Breast epithelium (tissue), 4 donors: ENCODE data around the gene OR2B6. TPM values are rescaled to one million over a fixed set of nuclear protein-coding genes. Genes with fewer than 3 reads are reported as not detected.

Experiments
- DNase-seq, 2 donors: peaks; one replicate each; pipeline ENCODE4 v3.0.0-alpha.2; 2019; ENCODE audit warnings: low spot score in 2 of 2
- H3K27ac ChIP-seq, 2 donors: fragments of 200-600 bp; sonication (generic) in 1 of 2; one replicate each; pipeline ENCODE4 v1.5.1; 2016 to 2019; ENCODE audit warnings: mild to moderate bottlenecking in 1 of 2
- H3K27me3 ChIP-seq, 2 donors: fragments of 200-600 bp; sonication (generic) in 1 of 2; one replicate each; pipeline versions ENCODE4 v1.5.1 to v1.6.0; 2017 to 2019; ENCODE audit warnings: control low read depth in 1 of 2, mild to moderate bottlenecking in 1 of 2
- H3K36me3 ChIP-seq: fragments of 200-600 bp; one replicate; pipeline ENCODE4 v1.5.1; 2019
- H3K4me1 ChIP-seq, 2 donors: fragments of 200-600 bp; sonication (generic); one replicate each; pipeline ENCODE4 v1.5.1; 2016 to 2019; ENCODE audit warnings: control low read depth in 1 of 2
- H3K4me3 ChIP-seq, 3 donors: fragments of 200-600 bp; sonication (generic); 1 replicate in 2 of 3; 2 replicates in 1 of 3; pipeline ENCODE4 v1.5.1; 2016 to 2019; ENCODE audit warnings: mild to moderate bottlenecking in 3 of 3, moderate library complexity in 2 of 3
- H3K9me3 ChIP-seq, 2 donors: fragments of 200-600 bp; sonication (generic) in 1 of 2; one replicate each; pipeline ENCODE4 v1.5.1; 2016 to 2019; ENCODE audit warnings: control low read depth in 1 of 2
- CTCF ChIP-seq, 3 donors: fragments of 450-650 bp; IDR thresholded peaks; one replicate each; pipeline ENCODE4 v1.5.1; 2016 to 2017; ENCODE audit warnings: antibody characterized with exemption in 3 of 3, mild to moderate bottlenecking in 3 of 3, moderate library complexity in 3 of 3
- POLR2A ChIP-seq: fragments of 450-650 bp; IDR thresholded peaks from one replicate; pipeline ENCODE4 v1.6.1; 2016; ENCODE audit warnings: antibody characterized with exemption, mild to moderate bottlenecking, moderate library complexity
- POLR2AphosphoS5 ChIP-seq, 3 donors: sonication (generic); formaldehyde crosslinking; IDR thresholded peaks; one replicate each; pipeline ENCODE4 v1.6.1; 2017; ENCODE audit warnings: antibody characterized with exemption in 3 of 3
- intact Hi-C: fragments of 100-400 bp; cut with DNase I; formaldehyde crosslinking; loops from one replicate; pipeline ENCODE4 v1.15.1; 2023; ENCODE audit warnings: low total_unique reads
- total RNA-seq, 3 donors: library from RNA; depleted of rRNA; stranded (reverse); fragments of >200 nt; gene quantifications; one replicate each; pipeline ENCODE4 v1.1.0, GENCODE V29; 2016

Gene OR2B6
- total RNA-seq, 3 donors from 2014 or later, result not detected

- DNase-seq, result no peak
- no peaks in the 10 kb centered on the region for H3K4me1 ChIP-seq
- peaks cover 0 to 5% of the 10 kb centered on the region in 2 donors for H3K27me3 ChIP-seq
- H3K4me3 ChIP-seq, result no peak overlapping the region
- H3K27ac ChIP-seq, result no peak overlapping the region
- no peaks in the 10 kb centered on the region for H3K36me3 ChIP-seq
- intact Hi-C loops, result no loop called here
- no peaks in the 10 kb centered on the region for H3K9me3 ChIP-seq
- no peak for TF ChIP-seq POLR2AphosphoS5 (IDR thresholded peaks at IDR 0.05)
- no peak for TF ChIP-seq CTCF (IDR thresholded peaks at IDR 0.05)
- no peak for TF ChIP-seq POLR2A
Observed at GRCh38 chr6:27977387-27977786, 20.3 kb downstream of the OR2B6 start.

- Histone ChIP-seq H3K4me3 (no peak overlapping the region), H3K27ac (no peak overlapping the region), H3K36me3 (no peaks in the 10 kb centered on the region), H3K27me3 (peaks cover 0 to 5% of the 10 kb centered on the region in 2 donors), H3K4me1 (no peaks in the 10 kb centered on the region), H3K9me3 (no peaks in the 10 kb centered on the region)
- TF ChIP-seq POLR2AphosphoS5 (IDR thresholded peaks at IDR 0.05) (no peak), CTCF (IDR thresholded peaks at IDR 0.05) (no peak), POLR2A (no peak)
- DNase-seq, result no peak
- intact Hi-C loops, result no loop called here
Observed at GRCh38 chr6:27978705-27979104, 21.7 kb downstream of the OR2B6 start.

GRCh38 chr6:27980111-27980510 lies 23.1 kb downstream of the OR2B6 start:
- Histone ChIP-seq H3K27ac (no peak overlapping the region), H3K9me3 (no peaks in the 10 kb centered on the region), H3K4me3 (no peak overlapping the region), H3K4me1 (no peaks in the 10 kb centered on the region), H3K36me3 (no peaks in the 10 kb centered on the region), H3K27me3 (peaks cover 0 to 5% of the 10 kb centered on the region in 2 donors)
- DNase-seq, result no peak
- no peak for TF ChIP-seq CTCF (IDR thresholded peaks at IDR 0.05)
- no peak for TF ChIP-seq POLR2A
- TF ChIP-seq POLR2AphosphoS5 (IDR thresholded peaks at IDR 0.05), result no peak
- intact Hi-C loops, result no loop called here

- Histone ChIP-seq H3K4me3 (no peak overlapping the region), H3K4me1 (no peaks in the 10 kb centered on the region), H3K27ac (no peak overlapping the region), H3K27me3 (no peaks in the 10 kb centered on the region), H3K9me3 (no peaks in the 10 kb centered on the region), H3K36me3 (no peaks in the 10 kb centered on the region)
- TF ChIP-seq CTCF (IDR thresholded peaks at IDR 0.05) (no peak), POLR2A (no peak), POLR2AphosphoS5 (IDR thresholded peaks at IDR 0.05) (no peak)
- DNase-seq, result no peak
- intact Hi-C loops, result no loop called here
Observed at GRCh38 chr6:27986928-27987725, 30.1 kb downstream of the OR2B6 start.

GRCh38 chr6:27994616-27995015 lies 37.6 kb downstream of the OR2B6 start:
- Histone ChIP-seq H3K27ac (no peak overlapping the region), H3K27me3 (no peaks in the 10 kb centered on the region), H3K9me3 (no peaks in the 10 kb centered on the region), H3K4me1 (no peaks in the 10 kb centered on the region), H3K36me3 (no peaks in the 10 kb centered on the region), H3K4me3 (no peak overlapping the region)
- intact Hi-C loops, result no loop called here
- TF ChIP-seq CTCF (IDR thresholded peaks at IDR 0.05), result no peak
- no peak for TF ChIP-seq POLR2A
- no peak for TF ChIP-seq POLR2AphosphoS5 (IDR thresholded peaks at IDR 0.05)
- DNase-seq, result no peak
